Measurements from ENCODE around the gene EBI3.
"Not testable (repeated sequence)": the region's sequence is repeated elsewhere in the genome, so short reads cannot be mapped to it uniquely, and the experiment has no call there.

The EBI3 gene

DNA sequence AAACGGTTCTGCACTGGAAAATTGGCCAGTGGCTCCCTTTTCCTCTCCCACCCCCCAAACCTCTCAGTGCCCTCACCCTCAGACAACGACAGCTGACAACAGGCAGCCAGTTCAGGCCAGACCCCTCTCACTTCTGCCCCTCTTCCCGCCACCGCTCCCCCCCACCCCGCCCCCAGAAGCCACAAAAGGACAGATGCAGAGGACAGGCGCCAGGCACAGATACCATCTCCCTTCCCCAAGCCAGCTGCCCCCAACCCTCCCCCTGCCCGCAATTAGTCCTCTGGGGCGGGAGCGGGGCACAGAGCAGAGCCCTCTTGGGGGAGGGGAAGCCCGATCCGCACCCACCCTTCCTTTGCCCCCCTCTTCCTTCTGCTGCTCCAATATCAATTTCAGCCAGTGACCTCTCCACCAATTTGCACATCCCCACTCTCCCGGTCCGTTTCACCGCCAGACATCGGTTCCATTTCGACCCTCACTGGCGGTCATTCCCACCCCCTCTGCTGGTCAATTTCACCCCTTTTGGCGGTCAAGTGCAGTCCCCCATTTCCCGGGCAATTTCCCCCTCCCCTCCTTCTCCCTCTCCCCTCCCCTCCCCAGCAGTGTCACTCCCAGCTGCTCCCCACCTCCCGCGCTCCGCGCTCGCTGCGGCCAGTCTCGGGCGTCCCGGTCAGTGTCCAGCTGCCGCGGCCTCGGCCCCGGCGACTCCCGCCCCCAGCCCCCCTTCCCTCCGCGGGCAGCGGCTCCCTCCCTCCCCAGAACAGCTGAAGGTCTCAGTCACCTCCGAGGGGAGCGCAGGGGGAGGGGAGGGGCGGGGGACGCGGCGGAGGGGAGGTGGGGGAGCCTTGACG is 49.3 kb downstream of the EBI3 start, which contains the start of gene SHD:
Gene SHD (plus strand): TSS at position 848 of the 848 bp plus-strand sequence. CDS start 798 bp downstream, outside the sequence.
- in situ Hi-C loops (cut with MboI; ENCODE audit: low pct_unique_long_range_greater_than_20kb, low sequenced_read_pairs, unreplicated experiment) = loop anchor here (10.0 kb wide), 2 partner anchors 76 to 246 kb away; no protein-coding TSS in a partner anchor
- DNase-seq (ENCODE audit: low spot score) = no peak
- TF ChIP-seq, protein P1, sequence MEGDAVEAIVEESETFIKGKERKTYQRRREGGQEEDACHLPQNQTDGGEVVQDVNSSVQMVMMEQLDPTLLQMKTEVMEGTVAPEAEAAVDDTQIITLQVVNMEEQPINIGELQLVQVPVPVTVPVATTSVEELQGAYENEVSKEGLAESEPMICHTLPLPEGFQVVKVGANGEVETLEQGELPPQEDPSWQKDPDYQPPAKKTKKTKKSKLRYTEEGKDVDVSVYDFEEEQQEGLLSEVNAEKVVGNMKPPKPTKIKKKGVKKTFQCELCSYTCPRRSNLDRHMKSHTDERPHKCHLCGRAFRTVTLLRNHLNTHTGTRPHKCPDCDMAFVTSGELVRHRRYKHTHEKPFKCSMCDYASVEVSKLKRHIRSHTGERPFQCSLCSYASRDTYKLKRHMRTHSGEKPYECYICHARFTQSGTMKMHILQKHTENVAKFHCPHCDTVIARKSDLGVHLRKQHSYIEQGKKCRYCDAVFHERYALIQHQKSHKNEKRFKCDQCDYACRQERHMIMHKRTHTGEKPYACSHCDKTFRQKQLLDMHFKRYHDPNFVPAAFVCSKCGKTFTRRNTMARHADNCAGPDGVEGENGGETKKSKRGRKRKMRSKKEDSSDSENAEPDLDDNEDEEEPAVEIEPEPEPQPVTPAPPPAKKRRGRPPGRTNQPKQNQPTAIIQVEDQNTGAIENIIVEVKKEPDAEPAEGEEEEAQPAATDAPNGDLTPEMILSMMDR (IDR thresholded peaks at IDR 0.05; ENCODE audit: extremely low read depth, insufficient read depth, missing control alignments) = no peak

DNA sequence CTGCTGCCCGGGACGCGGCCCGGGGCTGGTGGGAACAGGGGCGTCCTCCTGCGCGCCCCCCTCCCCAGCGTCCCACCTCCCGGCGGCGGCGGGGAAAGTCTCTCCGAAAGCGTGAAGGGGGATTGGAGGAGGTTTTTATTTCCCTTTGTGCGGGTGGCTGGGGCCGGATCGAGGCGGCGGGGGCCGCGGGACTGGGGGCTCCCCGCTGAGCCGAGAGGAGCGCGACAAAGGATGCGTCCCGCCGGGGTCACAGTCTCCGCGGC is 49.9 kb downstream of the EBI3 start:
- TF ChIP-seq, protein P1 (IDR thresholded peaks at IDR 0.05; ENCODE audit: extremely low read depth, insufficient read depth, missing control alignments) = no peak
- in situ Hi-C loops (cut with MboI; ENCODE audit: low pct_unique_long_range_greater_than_20kb, low sequenced_read_pairs, unreplicated experiment) = loop anchor here (10.0 kb wide), 2 partner anchors 76 to 246 kb away; no protein-coding TSS in a partner anchor
- no peak for DNase-seq (ENCODE audit: low spot score)

DNA sequence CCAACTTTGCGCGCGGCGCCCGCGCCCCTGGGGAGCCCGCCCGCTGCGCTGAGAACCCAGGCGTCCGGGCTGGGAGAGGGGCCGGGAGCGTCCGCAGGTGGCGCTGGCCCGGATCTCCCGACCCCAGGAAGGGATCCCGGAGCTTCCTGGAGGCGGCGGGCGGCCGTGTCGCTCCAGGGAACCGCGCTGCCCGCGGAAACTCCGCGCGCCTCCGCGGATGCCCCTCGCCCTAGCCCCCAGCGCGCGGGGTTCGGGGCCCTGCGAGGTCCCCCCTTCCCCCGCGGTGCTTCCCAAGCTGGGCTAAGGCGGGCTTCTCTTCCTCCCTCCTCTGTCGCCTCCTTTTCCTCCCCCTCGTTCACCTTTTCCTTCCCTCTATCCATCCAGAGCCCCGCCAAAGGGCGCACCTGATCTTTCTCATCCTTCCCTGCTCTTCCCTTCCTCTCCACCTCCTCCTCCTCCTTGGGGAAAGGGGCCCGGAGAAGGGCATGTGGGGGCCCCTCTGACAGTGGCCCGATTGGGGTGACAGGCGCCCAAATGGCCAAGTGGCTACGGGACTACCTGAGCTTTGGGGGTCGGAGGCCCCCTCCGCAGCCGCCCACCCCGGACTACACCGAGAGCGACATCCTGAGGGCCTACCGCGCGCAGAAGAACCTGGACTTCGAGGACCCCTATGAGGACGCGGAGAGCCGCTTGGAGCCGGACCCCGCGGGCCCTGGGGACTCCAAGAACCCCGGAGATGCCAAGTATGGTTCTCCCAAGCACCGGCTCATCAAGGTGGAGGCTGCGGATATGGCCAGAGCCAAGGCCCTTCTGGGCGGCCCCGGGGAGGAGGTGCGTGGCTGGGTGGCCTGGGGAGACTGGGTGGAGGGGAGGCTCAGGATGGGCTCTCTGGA is 50.5 kb downstream of the EBI3 start:
- no peak for DNase-seq (ENCODE audit: low spot score)
- in situ Hi-C loops (cut with MboI; ENCODE audit: low pct_unique_long_range_greater_than_20kb, low sequenced_read_pairs, unreplicated experiment) = loop anchor here (10.0 kb wide), 2 partner anchors 75 to 245 kb away; no protein-coding TSS in a partner anchor
- TF ChIP-seq, protein P1 (IDR thresholded peaks at IDR 0.05; ENCODE audit: extremely low read depth, insufficient read depth, missing control alignments) = no peak

DNA sequence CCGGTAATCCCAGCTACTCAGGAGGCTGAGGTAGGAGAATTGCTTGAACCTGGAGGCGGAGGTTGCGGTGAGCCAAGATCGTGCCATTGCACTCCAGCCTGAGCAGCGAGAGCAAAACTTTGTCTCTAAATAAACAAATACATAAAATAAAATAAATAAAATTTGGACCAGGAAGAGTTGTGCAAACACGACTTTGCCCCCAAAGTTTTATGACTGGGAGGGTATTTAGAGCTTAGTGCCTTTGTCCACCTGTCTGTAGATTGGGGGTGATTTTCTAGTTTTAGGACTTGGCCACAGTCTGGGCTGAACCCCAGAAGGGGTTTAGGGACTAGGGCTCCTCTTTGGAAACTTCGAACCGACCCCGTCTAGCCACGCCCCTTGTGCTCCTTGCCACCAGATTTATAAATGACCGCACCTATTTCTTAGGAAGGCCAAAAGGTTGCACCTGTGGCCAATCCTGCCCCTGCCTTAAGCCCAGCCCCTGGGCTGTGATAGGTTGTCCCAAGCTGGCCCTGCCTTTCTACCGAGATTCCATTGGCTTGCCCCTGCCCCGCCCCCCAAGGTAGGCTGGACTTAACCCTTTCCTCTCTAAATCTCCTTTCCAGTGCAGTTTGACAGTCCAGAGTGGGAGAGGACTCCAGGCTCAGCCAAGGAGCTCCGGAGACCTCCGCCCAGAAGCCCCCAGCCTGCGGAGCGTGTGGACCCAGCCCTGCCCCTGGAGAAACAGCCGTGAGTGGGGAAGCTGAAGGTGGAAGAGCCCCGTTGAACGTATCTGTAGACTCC is 55.0 kb downstream of the EBI3 start:
- in situ Hi-C loops (cut with MboI; ENCODE audit: low pct_unique_long_range_greater_than_20kb, low sequenced_read_pairs, unreplicated experiment) = no loop called here
- TF ChIP-seq, protein P1 (IDR thresholded peaks at IDR 0.05; ENCODE audit: extremely low read depth, insufficient read depth, missing control alignments) = no peak

DNA sequence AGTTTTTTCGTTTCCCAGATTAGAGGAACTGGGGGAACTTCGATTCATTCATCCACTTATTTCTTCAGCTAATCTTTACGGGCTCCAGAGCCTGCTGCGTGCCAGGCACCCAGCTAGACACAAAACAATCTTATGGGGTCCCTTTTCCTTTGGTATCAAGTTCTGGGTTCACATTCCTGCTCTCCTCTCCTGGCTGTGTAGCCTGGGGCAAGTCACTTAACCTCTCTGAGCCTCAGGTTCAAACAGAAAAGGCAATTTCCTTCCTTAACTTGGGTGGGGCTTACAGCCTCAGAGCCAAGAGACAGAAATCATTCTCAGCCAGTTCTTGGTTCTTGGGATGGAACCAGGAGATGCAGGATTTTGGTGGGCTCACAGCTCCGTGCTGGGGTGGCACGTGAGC is 55.7 kb downstream of the EBI3 start:
- in situ Hi-C loops (cut with MboI; ENCODE audit: low pct_unique_long_range_greater_than_20kb, low sequenced_read_pairs, unreplicated experiment) = no loop called here
- TF ChIP-seq, protein P1 (IDR thresholded peaks at IDR 0.05; ENCODE audit: extremely low read depth, insufficient read depth, missing control alignments) = no peak
- DNase-seq (ENCODE audit: low spot score) = no peak

More for the DNA sequence above, 55.0 kb downstream of the EBI3 start:
- no peak for DNase-seq (ENCODE audit: low spot score)

DNA sequence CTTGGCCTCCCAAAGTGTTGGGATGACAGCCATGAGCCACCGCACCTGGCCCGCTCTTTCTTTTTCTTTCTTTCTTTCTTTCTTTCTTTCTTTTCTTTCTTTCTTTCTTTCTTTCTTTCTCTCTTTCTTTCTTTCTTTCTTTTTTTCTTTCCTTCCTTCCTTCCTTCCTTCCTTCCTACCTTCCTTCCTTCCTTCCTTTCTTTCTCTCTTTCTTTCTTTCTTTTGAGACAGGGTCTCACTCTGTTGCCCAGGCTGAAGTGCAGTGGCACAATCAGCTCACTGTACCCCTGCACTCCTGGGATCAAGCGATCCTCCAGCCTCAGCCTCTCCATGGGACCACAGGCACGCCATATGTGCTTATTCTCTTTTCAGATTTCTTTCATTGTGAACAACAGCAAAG is 56.8 kb downstream of the EBI3 start:
- in situ Hi-C loops (cut with MboI; ENCODE audit: low pct_unique_long_range_greater_than_20kb, low sequenced_read_pairs, unreplicated experiment); DNase-seq (ENCODE audit: low spot score): not testable (repeated sequence)

Data from GM13977 (cell line).